GM18508 (cell line): ENCODE data around the gene PCDHGA4.
"Not testable (repeated sequence)": the region's sequence is repeated elsewhere in the genome, so short reads cannot be mapped to it uniquely, and the experiment has no call there.

ENCODE experiments used
- ATAC-seq: cut with Tn5 transposase; IDR thresholded peaks from one replicate; pipeline ENCODE4 v1.9.1; 2021; ENCODE audit warnings: moderate number of reproducible peaks; ENCODE audit not compliant: insufficient read depth, unreplicated experiment

PCDHGA4 gene

DNA sequence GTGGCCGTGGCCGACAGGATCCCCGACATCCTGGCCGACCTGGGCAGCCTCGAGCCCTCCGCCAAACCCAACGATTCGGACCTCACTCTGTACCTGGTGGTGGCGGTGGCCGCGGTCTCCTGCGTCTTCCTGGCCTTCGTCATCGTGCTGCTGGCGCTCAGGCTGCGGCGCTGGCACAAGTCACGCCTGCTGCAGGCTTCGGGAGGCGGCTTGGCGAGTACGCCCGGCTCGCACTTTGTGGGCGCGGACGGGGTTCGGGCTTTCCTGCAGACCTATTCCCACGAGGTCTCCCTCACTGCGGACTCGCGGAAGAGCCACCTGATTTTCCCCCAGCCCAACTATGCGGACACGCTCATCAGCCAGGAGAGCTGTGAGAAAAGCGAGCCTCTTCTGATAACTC is 8.8 kb upstream of the PCDHGA4 start:
- not testable (repeated sequence) for ATAC-seq

DNA sequence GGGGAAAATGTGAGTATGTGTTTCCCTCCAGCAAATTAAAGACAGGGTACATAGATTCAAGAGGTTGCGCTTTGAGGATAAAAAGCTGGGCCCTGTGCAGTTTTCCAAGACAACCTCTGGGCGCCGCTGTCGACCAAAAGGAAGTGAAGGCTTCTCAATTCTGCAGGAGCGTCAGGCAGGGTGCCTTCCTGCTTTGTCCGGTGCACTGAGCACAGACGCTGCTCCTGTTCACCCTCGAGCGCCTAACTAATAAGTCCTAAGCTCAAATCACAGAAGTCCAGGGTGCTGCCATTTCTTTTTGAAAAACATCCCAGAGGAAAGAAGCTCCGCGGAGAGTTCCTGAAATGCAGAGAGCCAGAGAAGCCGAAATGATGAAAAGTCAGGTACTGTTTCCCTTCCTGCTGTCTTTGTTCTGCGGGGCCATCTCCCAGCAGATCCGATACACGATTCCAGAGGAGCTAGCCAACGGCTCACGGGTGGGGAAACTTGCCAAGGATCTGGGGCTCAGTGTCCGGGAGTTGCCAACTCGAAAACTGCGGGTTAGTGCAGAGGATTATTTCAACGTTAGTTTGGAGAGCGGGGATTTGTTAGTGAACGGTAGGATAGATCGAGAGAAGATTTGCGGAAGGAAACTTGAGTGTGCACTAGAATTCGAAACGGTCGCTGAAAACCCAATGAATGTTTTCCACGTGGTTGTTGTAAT is 4.8 kb upstream of the PCDHGA4 start, which contains the start of gene PCDHGB1:
Gene PCDHGB1, plus strand, starts transcription at position 183 of the 703 bp plus-strand sequence. Its CDS starts 162 bp downstream, at position 345.
- no peak for ATAC-seq

DNA sequence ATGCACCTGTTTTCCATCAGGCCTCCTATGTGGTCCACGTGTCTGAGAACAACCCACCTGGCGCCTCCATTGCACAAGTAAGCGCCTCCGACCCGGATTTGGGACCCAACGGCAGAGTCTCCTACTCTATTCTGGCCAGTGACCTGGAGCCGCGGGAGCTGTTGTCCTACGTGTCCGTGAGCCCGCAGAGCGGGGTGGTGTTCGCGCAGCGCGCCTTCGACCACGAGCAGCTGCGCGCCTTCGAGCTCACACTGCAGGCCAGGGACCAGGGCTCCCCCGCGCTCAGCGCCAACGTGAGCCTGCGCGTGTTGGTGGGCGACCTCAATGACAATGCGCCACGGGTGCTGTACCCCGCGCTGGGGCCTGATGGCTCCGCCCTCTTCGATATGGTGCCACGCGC is 3.2 kb upstream of the PCDHGA4 start:
- ATAC-seq = no peak

DNA sequence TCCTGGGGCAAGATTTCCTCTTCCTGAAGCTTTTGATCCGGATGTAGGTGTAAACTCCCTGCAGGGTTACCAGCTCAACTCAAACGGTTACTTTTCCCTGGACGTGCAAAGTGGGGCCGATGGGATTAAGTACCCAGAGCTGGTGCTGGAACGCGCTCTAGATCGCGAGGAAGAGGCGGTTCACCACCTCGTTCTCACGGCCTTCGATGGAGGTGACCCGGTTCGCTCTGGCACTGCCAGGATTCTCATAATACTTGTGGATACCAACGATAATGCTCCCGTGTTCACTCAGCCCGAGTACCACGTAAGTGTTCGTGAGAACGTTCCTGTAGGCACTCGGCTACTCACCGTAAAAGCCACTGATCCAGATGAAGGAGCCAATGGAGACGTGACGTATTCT is 820 bp downstream of the PCDHGA4 start:
- ATAC-seq = no peak

DNA sequence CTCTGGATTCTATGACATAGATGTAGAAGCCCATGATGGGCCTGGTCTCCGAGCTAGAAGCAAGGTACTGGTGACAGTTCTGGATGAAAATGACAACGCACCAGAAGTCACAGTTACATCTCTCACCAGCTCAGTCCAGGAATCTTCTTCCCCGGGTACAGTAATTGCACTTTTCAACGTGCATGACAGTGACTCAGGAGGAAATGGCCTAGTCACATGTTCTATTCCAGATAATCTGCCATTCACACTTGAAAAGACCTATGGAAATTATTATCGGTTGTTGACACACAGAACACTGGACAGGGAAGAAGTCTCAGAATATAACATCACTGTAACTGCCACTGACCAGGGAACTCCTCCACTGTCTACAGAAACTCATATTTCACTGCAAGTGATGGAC is 1.3 kb downstream of the PCDHGA4 start:
- ATAC-seq = no peak

DNA sequence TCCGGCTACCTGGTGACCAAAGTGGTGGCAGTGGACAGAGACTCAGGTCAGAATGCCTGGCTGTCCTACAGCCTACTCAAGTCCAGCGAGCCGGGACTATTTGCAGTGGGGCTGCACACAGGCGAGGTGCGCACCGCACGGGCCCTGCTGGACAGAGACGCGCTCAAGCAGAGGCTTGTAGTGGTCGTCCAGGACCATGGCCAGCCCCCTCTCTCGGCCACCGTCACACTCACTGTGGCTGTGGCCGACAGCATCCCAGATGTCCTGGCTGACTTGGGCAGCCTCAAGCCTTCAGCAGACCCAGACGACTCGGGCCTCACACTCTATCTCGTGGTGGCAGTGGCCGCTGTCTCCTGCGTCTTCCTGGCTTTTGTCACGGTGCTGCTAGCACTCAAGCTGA is 2.1 kb downstream of the PCDHGA4 start:
- no peak for ATAC-seq

DNA sequence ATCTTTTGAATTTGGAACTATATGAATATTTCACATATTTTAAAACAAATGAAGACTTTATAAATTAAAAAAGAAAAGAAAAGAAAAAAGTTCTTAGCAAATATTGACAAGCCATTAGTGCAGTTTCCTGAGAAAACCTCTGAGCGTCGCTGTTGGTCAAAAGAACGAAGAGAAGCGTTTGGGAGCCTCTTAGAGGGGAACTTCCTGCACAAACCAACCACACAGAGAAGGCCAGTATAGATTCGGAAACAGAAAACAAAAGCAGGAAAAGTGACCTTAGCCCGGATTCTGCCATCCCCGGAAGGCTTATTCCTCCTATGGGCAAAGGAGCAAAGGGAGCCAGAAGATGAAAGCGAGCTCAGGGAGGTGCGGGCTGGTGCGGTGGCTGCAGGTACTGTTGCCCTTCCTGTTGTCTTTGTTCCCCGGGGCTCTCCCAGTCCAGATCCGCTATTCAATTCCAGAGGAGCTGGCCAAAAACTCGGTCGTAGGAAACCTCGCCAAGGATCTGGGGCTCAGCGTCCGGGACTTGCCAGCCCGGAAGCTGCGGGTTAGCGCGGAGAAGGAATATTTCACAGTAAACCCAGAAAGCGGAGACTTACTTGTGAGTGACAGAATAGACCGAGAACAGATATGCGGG is 5.1 kb downstream of the PCDHGA4 start, which contains the start of gene PCDHGB2:
Gene PCDHGB2, plus strand, starts transcription at position 205 of the 637 bp plus-strand sequence. Its CDS starts 142 bp downstream, at position 347.
- no peak for ATAC-seq

DNA sequence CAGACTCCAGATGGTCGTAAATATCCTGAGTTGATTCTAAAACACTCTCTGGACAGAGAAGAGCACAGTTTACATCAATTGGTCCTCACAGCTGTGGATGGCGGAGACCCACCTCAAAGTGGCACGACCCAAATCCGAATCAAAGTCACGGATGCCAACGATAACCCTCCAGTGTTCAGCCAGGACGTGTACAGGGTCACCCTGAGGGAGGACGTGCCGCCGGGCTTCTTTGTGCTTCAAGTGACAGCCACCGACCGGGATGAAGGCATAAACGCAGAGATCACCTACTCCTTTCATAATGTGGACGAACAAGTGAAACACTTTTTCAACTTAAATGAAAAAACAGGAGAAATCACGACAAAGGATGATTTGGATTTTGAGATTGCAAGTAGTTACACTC is 5.9 kb downstream of the PCDHGA4 start:
- ATAC-seq = no peak

DNA sequence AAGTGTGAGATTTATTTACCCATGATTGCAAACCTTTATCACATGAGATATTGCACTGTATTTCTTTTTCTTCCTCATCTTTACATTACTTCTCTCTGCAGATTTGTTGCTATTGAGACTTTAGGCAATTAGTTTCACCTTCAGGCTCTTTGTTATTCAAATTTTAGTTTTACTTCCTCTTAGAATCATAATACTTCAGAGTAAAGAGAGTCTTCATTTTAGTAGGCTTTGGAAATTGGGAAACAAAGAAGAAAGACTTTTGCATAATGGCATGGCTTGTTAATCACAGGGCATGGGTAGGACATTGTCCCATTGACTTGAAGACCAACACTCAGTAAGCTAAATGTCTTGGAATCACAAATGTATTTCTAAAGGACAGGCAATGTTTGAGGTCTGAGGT is 7.9 kb downstream of the PCDHGA4 start:
- no peak for ATAC-seq

DNA sequence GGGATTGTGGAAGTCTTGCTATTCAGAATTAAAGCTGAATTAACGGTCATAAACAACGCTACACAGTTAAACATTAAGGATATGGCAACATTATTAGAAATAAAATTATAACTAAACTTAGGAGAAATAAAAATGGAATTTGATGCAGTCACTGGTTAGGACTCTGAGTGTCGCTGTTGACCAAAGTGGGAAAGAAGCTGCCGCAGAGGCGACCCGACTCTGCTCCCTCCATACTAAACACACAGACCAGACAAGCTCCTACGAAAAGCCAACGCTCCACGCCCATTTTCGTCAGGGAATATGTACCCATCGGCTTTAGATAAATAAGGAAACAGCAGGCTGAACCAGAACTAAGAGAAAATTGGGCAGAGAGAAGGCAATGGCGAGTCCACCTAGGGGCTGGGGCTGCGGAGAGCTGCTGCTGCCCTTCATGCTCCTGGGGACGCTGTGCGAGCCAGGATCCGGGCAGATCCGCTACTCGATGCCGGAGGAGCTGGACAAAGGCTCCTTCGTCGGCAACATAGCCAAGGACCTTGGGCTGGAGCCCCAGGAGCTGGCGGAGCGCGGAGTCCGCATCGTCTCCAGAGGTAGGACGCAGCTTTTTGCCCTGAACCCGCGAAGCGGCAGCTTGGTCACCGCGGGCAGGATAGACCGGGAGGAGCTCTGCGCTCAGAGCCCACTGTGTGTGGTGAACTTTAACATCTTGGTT is 9.3 kb downstream of the PCDHGA4 start, which contains the start of gene PCDHGA5:
Gene PCDHGA5, plus strand, starts transcription at position 211 of the 709 bp plus-strand sequence. Its CDS starts 169 bp downstream, at position 380.
- ATAC-seq = no peak

DNA sequence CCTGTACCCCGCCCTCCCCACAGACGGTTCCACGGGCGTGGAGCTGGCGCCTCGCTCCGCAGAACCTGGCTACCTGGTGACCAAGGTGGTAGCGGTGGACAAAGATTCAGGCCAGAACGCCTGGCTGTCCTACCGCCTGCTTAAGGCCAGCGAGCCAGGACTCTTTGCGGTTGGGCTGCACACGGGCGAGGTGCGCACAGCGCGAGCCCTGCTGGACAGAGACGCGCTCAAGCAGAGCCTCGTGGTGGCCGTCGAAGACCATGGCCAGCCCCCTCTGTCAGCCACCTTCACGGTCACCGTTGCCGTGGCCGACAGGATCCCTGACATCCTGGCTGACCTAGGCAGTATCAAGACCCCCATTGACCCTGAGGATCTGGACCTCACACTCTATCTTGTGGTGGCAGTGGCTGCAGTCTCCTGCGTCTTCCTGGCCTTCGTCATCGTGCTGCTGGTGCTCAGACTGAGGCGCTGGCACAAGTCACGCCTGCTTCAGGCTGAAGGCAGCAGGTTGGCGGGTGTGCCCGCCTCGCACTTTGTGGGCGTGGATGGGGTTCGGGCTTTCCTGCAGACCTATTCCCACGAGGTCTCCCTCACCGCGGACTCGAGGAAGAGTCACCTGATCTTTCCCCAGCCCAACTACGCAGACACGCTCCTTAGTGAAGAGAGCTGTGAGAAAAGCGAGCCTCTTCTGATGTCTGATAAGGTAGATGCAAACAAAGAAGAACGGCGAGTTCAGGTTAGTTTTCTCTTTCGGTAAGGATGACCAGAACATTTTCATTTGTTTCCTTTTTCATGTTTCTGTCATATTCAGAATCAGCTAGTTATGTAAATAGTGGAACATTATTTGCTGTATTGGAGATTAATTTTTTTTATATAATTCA is 11.4 kb downstream of the PCDHGA4 start:
- no peak for ATAC-seq

DNA sequence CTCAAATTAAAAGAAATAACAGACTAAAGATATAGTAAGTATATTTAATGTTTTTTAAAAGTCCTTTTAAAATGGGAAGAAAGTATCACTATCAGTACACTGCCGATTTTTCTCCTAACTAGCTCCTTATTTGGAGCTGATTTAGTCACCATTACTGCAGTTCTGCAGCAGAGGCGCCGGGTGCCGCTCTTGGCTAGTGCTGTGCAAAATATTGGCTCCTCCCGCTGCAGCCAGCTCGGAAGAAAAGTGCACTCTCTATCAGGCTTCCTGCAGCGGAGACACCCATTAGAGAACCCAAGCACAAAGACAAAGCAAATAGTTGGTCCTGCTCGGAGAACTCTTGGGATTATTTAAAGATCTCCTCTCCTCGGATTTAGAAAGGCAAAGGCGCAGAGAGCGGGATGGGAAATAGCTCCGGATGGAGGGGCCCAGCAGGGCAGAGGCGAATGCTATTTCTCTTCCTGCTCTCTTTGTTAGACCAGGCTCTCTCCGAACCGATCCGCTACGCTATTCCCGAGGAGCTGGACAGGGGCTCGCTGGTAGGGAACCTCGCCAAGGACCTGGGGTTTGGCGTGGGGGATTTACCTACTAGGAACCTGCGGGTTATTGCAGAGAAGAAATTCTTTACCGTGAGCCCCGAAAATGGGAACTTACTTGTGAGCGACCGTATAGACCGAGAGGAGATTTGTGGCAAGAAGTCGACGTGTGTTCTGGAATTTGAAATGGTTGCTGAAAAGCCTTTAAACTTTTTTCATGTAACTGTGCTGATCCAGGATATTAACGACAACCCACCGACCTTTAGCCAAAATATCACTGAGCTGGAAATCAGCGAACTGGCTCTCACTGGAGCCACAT is 15.4 kb downstream of the PCDHGA4 start, which contains the start of gene PCDHGB3:
Gene PCDHGB3, plus strand, starts transcription at position 249 of the 855 bp plus-strand sequence. Its CDS starts 153 bp downstream, at position 402.
- peak; percentile 96 for ATAC-seq

DNA sequence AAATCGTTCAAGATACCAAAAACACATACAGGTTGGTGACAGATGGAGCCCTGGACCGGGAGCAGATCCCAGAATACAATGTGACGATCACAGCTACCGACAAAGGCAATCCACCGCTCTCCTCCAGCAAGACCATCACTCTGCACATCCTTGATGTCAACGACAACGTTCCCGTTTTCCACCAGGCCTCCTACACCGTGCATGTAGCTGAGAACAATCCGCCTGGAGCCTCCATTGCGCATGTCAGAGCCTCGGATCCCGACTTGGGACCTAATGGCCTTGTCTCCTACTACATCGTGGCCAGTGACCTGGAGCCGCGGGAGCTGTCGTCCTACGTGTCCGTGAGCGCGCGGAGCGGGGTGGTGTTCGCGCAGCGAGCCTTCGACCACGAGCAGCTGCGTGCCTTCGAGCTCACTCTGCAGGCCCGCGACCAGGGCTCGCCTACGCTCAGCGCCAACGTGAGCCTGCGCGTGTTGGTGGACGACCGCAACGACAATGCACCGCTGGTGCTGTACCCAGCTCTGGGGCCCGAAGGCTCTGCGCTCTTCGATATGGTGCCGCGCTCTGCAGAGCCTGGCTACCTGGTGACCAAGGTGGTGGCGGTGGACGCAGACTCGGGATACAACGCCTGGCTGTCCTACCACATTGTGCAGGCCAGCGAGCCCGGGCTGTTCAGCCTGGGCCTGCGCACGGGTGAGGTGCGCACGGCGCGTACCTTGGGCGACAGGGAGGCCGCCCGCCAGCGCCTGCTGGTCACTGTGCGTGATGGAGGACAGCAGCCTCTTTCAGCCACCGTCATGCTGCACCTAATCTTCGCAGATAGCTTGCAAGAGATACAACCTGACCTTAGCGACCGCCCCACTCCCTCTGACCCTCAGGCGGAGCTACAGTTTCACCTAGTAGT is 17.0 kb downstream of the PCDHGA4 start:
- no peak for ATAC-seq

DNA sequence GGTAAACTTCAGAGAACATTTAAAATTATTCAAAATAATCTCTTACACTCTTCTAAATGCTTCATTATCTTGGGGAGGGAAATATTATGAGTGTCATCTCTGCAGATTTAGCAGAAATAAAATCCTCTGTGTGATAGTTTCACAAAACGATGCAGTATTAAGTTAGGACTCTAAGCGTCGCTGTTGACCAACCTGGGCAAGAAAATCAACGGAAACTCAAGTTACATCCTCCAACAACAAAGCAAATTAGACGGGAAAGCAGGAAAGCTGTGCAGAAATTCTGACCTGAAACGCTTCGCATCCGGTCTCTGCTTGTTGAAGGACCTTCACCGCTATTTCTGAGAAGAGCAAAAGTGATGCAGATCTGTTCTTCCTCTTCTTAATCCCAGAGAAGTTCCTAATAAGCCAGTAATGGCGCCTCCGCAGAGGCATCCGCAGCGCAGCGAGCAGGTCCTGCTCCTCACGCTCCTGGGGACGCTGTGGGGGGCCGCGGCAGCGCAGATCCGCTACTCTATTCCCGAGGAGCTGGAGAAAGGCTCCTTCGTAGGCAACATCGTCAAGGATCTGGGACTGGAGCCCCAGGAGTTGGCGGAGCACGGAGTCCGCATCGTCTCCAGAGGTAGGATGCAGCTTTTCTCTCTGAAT is 19.0 kb downstream of the PCDHGA4 start, which contains the start of gene PCDHGA6:
Gene PCDHGA6, plus strand, starts transcription at position 219 of the 645 bp plus-strand sequence. Its CDS starts 193 bp downstream, at position 412.
- ATAC-seq = no peak

DNA sequence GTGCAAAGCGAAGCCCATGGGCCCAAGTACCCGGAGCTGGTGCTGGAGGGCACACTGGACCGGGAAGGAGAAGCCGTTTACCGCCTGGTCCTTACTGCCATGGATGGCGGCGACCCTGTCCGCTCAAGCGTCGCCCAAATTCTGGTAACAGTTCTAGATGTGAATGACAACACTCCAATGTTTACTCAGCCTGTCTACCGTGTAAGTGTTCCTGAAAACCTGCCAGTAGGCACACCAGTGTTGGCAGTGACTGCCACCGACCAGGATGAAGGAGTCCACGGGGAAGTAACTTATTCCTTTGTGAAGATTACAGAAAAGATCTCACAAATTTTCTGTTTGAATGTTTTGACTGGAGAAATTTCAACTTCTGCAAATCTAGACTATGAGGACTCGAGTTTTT is 19.8 kb downstream of the PCDHGA4 start:
- ATAC-seq = no peak

DNA sequence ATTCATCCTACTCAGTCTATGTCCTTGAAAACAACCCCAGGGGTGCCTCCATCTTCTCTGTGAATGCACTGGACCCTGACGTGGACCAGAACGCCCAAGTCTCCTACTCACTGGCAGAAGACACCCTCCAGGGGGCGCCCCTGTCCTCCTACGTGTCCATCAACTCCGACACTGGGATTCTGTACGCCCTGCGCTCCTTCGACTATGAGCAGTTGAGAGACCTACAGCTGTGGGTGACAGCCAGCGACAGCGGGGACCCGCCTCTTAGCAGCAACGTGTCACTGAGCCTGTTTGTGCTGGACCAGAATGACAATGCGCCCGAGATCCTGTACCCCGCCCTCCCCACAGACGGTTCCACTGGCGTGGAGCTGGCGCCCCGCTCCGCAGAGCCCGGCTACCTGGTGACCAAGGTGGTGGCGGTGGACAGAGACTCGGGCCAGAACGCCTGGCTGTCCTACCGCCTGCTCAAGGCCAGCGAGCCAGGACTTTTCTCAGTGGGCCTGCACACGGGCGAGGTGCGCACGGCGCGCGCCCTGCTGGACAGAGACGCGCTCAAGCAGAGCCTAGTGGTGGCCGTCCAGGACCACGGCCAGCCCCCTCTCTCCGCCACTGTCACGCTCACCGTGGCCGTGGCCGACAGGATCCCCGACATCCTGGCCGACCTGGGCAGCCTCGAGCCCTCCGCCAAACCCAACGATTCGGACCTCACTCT is 20.8 kb downstream of the PCDHGA4 start:
- ATAC-seq = not testable (repeated sequence)
